GM21381 (cell line): ENCODE results near the gene BUB1.
"Not testable (repeated sequence)": the region's sequence is repeated elsewhere in the genome, so short reads cannot be mapped to it uniquely, and the experiment has no call there.

Experiments
- ATAC-seq: cut with Tn5 transposase; IDR thresholded peaks from one replicate; pipeline ENCODE4 v1.9.1; 2021; ENCODE audit warnings: mild to moderate bottlenecking, moderate library complexity; ENCODE audit not compliant: unreplicated experiment

Gene BUB1

GRCh38 chr2:110659248-110659647 is 18.6 kb downstream of the BUB1 start:
- ATAC-seq = no peak

DNA sequence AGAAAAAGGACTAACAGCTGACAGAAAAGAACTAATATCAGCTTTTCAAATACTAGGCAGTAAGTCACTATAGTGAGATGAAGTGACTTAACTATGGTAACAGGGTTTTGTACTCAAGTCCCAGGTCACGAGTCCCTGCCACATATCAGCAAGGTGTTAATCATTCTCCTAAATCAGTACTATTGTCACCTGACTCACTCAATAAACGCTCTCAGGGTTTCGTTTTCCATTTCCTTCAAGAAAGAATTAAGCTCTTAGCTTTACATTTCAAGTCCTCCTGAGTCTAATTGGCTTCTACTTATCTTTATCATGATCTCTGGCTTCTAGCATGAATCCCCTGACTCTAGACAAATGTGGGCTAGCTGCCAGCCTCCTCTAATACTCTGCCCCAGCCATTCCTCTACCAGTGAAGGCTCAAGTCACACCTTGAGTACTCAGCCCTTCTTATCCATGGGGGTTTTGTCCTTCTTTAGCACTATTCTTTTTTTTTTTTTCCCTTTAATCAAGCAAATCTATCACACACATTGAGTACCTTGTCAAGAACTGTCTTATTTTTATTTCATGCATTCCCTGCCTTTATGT is 20.0 kb downstream of the BUB1 start:
- ATAC-seq = no peak

GRCh38 chr2:110655701-110656100 is 22.2 kb downstream of the BUB1 start:
- no peak for ATAC-seq

GRCh38 chr2:110653861-110654260 is 24.0 kb downstream of the BUB1 start:
- ATAC-seq = no peak

DNA sequence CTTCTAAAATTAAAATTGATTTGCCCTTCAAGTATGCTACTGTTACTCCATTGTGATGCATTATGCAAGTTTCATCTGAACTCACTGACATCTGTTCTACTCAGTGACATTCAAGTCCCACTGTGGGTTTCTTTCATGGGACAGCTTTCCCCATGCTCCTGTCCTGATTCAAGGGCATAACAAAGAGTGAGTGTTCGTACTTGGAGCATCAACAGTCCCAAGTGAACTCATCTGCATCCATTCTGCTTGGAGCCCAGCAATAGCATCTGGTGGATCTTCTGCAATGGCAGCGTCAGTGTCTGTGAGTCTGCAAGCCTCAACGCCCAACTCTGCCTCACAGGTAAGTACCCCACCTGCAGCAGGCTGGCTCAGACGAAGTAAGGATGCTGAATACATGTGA is 27.5 kb downstream of the BUB1 start:
- ATAC-seq = no peak

DNA sequence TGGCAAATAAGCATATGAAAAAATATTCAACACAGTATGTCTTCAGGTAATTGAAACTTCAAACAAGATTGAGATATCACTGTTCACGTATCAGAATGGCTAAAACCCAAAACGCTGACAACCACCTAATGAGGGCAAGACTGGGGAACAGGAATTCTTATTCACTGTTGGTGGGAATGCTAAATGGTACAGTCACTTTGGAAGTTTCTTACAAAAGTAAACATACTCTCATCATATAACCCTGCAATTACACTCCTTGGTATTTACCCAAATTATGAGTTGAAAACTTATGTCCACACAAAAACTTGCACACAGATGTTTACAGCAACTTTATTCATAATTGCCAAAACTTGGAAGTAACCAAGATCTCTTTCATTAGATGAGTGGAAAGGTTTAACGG is 30.1 kb downstream of the BUB1 start:
- no peak for ATAC-seq

GRCh38 chr2:110645616-110646015 is 32.2 kb downstream of the BUB1 start:
- ATAC-seq = no peak

DNA sequence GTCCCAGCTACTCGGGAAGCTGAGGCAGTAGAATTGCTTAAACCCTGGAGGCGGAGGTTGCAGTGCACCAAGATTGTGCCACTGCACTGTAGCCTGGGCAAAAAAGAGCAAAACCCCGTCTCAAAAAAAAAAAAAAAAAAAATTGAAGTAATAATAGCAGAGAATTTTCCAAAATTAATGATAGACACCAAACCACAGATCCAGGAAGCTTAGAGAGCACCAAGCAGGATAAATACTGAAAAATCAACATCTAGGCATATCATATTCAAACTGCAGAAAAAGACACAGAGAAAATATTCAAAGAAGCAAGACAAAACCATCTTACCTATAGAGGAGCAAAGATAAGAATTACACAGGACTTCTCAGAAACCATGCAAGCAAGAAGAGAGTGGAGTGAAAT is 33.5 kb downstream of the BUB1 start:
- ATAC-seq = no peak

GRCh38 chr2:110642360-110642759 is 35.5 kb downstream of the BUB1 start:
- ATAC-seq = no peak

DNA sequence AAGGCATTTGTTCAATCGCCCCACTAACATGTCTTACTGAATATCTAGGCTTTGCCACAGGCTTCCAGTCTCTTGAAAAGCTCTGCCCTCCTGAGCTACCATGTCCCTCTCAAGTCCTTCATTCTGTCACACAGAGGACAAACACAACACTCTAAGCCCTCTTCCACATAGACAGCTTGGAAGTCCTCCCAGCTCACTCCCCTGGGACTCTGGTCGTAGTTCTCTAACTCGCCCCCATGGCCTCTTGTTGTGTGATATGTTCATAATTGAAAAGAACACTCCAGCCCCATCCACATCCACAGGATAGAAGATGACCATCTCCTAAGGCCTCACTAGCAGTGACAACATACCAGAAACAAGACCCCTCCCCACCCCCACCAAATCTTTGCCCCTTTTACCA is 37.9 kb downstream of the BUB1 start:
- no peak for ATAC-seq

DNA sequence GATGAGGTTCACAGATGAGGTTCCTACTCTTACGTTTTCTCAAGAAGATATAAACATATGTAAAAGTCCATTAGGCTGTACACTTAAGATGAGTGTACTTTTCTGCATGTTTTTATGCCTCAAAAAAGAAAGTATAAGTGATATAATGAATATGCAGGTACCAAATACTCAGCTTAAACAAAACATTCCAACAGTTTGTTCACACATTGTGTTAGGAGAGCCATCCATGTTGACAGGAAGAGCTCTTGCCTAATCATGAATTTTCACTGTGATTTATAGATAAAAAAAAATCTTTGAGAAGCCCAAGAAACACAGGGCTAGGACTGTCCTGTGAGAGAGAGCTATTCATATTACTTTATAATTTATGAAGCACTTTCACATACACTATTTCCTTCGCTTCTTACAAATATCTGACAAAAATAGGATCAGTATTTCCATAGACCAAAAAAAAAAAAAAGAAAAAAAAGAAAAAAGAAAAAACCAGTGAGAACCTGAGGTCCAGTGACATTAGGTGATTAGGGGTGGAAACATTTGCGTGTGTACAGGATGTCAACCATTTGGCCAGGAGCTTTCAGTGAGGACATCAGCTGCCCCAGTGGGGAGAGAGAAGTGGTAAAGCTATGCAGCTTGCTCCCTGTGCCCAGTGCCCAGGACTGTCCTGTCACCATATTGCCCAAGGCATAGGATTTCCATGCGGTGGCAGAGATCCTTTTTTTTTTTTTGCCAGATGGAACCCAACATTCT is 38.7 kb downstream of the BUB1 start:
- no peak for ATAC-seq

GRCh38 chr2:110638004-110638403 is 39.9 kb downstream of the BUB1 start:
- no peak for ATAC-seq

- no peak for ATAC-seq
These were observed 40.8 kb downstream of the BUB1 start for GRCh38 chr2:110637093-110637492.

- not testable (repeated sequence) for ATAC-seq
These were observed 41.8 kb downstream of the BUB1 start for GRCh38 chr2:110635949-110636628.

DNA sequence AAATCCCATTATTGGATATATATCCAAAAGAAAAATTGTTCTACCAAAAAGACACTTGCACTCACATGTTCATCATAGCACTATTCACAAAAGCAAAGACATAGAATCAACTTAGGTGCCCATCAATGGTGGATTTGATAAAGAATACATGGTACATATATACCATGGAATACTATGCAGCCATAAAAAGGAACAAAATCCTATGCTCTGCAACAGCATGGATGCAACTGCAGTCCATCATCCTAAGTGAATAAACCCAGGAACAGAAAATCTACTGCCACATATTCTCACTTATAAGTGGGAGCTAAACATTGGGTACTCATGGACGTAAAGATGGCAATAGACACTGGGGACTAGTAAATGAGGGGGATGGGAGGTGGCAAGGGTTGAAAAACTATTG is 50.5 kb downstream of the BUB1 start:
- ATAC-seq = not testable (repeated sequence)

GRCh38 chr2:110619326-110619939 is 58.4 kb downstream of the BUB1 start:
- not testable (repeated sequence) for ATAC-seq

GRCh38 chr2:110613927-110614326 is 63.9 kb downstream of the BUB1 start:
- ATAC-seq = not testable (repeated sequence)

GRCh38 chr2:110610613-110611250 is 67.1 kb downstream of the BUB1 start:
- ATAC-seq = not testable (repeated sequence)

- ATAC-seq = not testable (repeated sequence)
These were observed 67.8 kb downstream of the BUB1 start for GRCh38 chr2:110609843-110610612.

DNA sequence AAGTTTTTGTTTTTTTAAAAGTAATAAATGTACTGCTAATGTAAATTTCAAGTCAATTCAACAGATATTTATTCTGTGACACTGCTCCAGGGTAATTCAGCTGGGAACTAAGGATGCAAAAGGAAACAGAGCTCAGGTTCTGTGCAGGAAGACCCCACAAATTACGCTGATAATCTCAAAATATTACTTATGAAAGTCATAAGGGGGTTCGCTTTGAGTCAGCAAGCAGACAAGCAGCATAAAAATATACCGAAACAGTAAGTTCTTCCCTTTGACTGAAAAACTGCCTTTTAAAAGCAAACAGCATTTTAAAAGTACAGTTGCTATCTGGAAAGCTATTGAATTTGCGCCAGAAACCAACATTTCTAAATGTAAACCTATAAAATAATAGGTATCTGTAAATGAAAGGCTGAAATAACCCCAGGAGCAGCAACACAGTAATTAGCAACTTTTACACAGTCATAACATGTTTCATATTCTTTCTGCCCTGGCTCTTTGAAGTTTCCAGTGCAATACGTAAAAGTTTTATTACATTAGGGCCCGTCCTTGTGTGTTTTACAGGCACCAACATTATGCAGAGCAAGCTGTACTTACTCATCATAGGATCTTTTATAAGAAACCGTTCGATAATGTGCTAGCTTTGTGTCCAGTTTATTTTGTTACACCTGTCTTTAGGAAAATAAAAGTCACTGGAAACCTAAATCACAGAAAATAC is 68.9 kb downstream of the BUB1 start:
- not testable (repeated sequence) for ATAC-seq
